Testis (tissue), 2 donors: ENCODE data around the gene CDKAL1.

Experiments
- CTCF ChIP-seq, 3 experiments: fragments of 450-650 bp in 2 of 3; fragments of 200-600 bp in 1 of 3; sonication (generic) in 1 of 3; IDR thresholded peaks; one replicate each; pipeline ENCODE4 v1.5.1; 2016 to 2019; ENCODE audit warnings: antibody characterized with exemption in 3 of 3, mild to moderate bottlenecking in 2 of 3, moderate library complexity in 1 of 3
- POLR2A ChIP-seq: fragments of 450-650 bp; IDR thresholded peaks from one replicate; pipeline ENCODE4 v1.6.1; 2017; ENCODE audit warnings: antibody characterized with exemption, mild to moderate bottlenecking, moderate library complexity

- TF ChIP-seq CTCF (IDR thresholded peaks at IDR 0.05), result no peak
- no peak for TF ChIP-seq POLR2A
These were observed 162.4 kb downstream of the CDKAL1 start for GRCh38 chr6:20696676-20697075.
